Daoy (cell line): ENCODE results near the gene SMARCC2. TPM values are rescaled to one million over a fixed set of nuclear protein-coding genes. Genes with fewer than 3 reads are reported as not detected.
A peak's percentile ranks its signal among the peaks of the same experiment; 100 is the strongest.

Source experiments
- DNase-seq: peaks from one replicate; pipeline ENCODE4 v3.0.0-alpha.2; 2015; ENCODE audit warnings: low read depth
- total RNA-seq: library from RNA; depleted of rRNA; stranded (reverse); fragments of >200 nt; shearing (Covaris generic); gene quantifications from 2 replicates; pipeline ENCODE4 v1.2.3, GENCODE V29; 2014

SMARCC2 gene
- total RNA-seq, 1 experiment from 2014 or later: 25.6 TPM

DNA sequence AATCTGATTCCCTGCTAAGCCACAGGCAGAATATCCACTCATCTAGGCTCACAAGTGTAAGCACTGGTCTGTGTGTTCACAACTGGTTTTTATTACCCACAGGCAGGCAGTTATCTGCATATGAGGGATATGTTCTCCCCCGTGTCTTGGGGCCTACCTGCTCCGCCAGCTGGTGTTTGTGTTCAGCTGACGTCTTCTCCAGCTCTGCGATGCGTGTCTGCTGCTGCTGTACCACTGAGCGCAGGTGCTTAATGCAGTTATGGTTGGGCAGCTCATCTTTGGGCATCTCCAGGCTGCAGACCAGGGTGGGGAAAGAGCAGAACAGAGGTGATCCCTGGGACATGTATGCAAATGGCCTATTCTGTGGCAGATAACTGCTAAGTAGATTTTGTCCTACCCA, 18.7 kb upstream of the SMARCC2 start:
- DNase-seq: no peak

DNA sequence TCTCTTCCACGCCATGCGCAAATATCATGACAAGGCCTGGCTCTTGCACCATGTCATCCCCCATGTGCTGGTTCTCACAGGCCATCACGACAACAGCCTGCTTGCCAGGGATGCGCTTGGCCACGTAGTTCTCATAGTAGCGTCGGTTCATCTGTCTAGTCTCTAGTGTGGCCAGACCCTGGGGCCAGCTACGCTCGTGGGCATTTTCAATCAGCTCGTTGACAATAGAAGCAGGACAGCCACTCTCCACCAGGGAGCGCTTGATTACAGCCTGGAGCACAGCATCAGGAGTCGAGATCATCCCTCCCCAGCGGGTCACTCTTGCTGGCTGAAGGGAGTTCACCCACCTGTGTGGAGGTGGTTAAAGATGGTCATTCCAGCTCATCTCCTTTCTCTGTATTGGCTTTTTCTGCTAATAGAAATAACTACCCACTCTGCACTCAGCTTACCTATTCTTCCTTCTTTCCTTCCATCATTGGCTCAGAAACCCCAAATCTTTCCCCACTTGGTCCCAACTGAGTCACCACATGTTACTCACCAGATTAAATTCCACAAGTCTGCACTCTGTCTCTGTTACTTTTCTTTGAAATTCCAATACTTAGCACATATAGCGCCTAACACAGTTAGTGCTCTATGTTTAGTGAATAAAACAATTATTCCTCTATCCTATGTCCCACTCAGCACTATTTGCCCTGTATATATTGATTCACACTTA, 17.3 kb upstream of the SMARCC2 start:
- DNase-seq: peak; percentile 56

DNA sequence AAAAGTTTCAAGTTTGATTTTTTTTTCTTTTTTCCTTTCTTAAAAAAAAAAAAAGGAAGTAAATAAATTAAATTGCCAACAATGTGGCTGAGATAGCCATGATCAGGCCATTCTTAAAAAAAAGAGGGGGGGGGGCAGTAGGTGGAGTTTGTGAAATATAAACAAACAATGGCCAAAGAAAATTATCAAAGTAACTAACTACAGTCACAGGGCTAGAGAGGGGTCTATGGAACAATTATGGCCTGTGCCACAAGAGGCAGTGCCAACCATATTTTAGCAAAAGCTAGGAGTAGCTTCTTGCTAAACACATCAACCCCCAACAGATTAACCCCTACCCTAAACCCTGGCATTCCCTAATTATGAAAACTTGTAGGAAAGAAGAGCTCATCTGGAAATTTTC, 16.2 kb upstream of the SMARCC2 start:
- DNase-seq: no peak

- no peak for DNase-seq
Observed at GRCh38 chr12:56204275-56204674, 15.0 kb upstream of the SMARCC2 start.

DNA sequence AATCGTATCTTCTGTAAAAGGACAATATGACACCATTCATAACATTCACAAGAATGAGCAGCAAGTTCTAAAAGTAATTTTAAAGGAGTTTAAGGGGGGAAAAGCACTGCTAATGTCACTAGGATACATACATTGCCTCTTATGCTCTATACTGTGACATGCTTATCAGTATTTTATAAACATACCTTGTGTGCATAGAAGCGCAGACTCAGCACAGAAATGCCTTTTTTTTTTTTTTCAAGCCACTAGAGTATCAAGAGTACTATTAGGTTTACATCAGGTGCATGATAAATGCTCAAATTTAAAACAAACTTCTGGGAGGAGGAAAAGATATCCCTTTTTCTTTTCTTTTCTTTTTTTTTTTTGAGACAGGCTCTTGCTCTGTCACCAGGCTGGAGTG, 13.6 kb upstream of the SMARCC2 start:
- no peak for DNase-seq

DNA sequence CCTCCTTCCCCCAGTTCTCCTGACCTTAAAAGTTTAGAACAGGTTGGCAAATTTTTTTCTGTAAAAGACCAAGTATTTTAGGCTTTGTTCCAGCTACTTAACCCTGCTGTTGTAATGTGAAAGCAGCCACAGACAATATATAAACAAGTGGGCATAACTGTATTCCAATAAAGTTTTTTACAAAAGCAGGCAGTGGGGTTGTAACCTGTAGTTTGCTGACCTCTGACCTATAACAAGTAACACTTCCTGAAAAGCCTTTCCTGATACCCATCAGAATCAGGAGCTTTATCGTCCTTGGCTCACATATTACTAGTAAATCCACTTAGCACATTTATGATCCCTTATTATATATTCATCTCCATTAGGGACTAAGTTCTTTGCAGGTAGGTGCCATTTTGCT, 13.1 kb upstream of the SMARCC2 start:
- no peak for DNase-seq

GRCh38 chr12:56198836-56199235, 9.6 kb upstream of the SMARCC2 start:
- no peak for DNase-seq

DNA sequence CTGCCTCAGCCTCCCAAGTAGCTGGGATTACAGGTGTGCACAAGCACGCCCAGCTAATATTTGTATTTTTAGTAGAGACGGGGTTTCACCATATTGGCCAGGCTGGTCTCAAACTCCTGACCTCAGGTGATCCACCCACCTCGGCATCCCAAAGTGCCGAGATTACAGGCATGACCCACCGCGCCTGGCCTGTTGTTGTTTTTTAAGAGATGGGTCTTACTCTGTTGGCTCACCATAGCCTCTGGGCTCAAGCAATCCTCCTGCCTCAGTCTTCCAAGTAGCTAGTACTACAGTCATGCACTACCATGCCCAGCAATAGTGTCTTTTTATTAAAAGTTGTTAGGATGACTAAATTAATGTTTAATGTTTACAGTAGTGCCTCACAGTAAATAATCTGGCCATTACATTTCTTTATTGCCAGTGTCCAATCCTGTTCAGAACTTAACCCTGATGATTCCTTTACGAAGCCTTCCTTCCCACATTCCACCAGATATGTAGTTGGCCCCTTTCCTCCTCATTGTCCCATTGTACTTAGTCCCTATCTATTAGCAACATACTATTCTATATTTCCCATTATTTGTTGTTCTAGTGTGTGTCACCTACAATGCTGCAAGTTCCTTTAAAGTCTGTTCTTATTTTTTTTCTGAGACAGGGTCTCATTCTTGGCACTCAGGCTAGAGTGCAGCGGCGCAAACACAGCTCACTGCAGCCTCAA, 8.8 kb upstream of the SMARCC2 start:
- no peak for DNase-seq

GRCh38 chr12:56196818-56197550, 7.7 kb upstream of the SMARCC2 start:
- DNase-seq: peak; percentile 85

DNA sequence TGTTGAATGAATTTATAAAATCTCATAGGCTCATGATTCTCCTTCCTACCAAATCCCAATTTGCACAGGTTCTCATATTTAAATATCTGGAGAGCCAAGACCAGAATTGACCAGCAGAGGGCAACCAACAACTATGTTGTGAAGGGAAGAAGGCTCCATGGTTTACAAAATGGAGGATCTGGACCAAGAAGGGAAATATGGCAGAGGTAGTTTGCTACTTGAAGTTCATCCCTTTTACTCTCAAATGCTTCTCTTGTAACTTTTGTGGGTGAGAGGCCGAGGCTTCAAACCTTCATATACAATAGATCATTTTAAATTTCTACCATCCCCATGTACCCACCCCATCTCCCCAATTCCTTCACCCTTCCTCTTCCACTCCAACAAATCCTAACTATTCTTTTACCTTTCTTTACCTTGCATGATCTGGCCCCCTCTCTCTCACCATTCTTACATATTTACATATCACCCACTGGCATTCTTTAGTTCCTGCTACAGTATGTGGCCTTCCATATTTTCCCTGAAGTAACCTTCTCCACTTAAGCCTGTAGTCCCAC, 3.8 kb upstream of the SMARCC2 start:
- peak; percentile 78 for DNase-seq

DNA sequence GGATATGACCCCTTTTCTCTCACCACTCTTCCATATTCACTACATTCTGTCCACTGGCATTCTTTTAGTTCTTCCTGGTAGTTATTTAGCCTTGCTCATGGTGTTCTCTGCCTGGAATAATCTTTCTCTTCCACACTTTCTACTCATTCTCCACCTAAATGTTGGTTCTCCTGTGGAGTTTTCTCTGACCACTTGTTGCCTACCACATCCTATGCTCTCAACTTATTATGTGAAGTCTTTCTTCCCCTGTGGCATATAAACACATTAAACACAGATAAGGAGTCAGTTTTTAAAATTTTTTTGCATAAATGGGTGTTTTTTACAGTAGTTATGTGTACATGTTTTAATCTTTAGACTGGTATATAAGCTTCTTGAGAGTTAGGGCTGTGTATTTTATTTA, 3.3 kb upstream of the SMARCC2 start:
- DNase-seq: no peak

GRCh38 chr12:56190695-56191155, 1.4 kb upstream of the SMARCC2 start:
- no peak for DNase-seq

DNA sequence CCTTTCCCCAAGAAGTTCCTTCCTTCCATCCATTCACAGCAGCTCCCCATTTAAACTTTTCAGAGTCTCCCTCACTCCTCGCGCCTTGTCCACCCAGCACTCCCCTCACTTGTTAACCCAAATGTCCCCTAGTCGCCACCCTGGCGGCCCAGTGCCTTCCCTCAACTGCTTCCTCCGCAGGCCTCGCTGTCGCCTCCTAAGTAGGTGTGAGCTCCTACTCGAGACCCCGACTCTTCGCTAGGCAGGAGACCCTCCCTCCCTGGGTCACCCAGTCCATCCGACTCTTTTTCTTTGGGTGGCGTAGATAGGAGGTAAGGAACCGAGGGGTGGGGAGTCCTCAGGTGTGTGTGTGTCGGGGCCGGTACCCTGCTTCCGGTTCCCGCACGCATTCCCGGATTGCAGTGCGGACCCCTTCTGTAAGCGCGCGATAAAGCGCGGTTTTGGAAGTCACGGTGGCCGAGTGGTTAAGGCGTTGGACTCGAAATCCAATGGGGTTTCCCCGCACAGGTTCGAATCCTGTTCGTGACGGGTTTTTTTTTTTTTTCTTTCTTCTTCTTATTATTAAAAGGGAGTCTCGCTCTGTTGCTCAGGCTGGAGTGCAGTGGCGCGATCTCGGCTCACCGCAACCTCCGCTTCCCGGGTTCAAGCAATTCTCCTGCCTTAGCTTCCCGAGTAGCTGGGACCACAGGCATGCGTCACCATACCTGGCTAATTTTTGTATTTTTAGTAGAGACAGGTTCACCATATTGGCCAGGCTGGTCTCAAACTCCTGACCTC, 823 bp upstream of the SMARCC2 start:
- peak; percentile 94 for DNase-seq

DNA sequence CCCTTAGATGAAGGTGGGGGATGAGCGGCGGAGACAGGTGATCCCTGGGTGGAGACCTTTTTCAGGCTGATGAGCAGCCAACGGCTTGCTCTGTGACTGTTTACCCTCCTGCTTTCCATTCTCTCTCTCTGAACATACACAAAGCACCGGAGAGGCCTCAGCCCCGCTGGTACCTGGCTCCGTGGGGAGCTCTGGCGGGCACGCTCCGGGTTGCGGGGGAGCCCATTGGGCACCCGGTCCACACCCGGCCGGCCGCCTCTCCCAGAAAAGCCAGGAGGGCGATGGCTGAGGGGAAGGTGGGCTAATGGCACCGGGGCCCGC, 545 bp downstream of the SMARCC2 start:
- DNase-seq: no peak

GRCh38 chr12:56188131-56188777, 1.0 kb downstream of the SMARCC2 start:
- no peak for DNase-seq

DNA sequence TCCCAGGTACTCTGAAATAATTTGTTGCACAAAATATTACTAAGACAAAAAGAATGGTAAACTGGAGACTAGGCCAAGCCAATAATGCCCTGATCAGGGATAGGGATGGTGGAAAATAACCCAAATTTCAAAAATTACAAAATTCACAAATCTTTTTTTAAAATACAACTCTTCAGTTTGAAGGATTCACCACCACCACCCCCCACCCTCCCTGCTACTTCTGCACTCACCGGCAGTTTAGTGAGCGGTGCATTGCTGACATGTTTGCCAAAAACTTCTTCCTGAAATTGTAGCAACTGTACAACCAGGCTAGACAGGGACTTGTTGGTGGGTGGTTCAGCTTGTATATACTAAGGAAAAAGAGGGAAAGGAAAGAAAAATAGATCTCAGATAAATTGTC, 2.3 kb downstream of the SMARCC2 start:
- no peak for DNase-seq

DNA sequence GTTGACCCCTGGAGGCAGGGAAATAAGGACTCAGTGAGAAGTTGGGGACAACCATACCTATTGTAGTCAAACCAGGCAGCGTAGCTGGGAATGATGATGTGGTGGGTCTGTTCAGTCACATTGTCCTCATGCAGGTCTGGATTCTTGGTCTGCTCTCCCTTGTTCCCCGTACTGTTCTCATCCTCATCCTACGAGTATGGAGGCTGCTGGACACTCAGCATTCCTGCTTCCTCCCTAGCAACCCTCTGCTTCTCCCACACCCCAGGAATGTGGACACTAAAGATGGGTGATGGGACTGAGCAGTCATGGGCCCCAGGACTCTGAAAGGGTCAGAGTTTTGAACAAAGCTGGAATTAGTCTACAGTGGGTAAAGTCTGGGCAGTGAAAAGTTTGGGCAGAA, 10.9 kb downstream of the SMARCC2 start:
- DNase-seq: no peak

DNA sequence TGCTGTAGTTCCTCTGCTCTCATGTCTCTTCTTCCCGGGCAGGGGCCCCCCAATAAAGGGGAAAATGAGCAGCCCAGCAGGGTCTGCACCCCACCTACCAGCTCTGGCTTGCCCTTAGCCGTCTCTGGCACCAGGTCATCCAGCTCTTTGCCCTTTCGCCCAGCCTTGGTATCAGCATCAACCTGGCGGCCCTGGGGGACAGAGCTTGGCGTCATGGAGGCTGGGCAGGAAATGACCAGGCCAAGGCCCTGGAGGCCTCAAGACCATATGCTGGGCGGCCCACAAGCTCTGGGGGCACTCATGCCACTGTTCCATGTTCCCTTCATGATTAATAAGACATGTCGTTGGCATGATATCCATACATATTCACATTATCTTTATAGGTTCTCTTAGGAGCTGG, 16.4 kb downstream of the SMARCC2 start:
- no peak for DNase-seq

DNA sequence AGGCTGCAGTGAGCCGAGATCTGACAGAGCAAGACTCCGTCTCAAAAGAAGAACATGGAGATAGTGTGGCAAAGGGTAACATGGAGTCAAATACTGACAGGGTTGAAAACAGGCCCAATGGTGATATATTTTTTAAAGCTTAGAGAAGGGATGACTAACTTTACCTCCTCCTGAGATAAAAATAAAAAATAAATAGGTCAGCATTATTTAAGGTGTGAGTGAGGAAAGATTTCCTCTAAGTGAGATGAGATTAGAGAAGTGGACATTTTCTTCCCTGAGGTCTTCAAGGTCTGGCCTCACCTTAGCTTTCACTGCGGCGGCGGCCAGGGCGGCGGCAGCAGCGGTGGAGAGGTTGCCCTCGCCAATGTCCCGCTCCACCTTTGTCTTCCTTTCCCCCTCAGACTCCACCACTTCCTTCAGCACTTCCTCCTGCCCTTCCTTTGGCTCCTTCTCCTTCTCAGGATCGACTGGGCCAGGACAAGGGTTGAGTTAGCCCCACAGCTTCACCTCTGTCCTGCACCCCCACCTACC, 20.0 kb downstream of the SMARCC2 start:
- no peak for DNase-seq

- no peak for DNase-seq
Observed at GRCh38 chr12:56165369-56165768, 23.9 kb downstream of the SMARCC2 start.

DNA sequence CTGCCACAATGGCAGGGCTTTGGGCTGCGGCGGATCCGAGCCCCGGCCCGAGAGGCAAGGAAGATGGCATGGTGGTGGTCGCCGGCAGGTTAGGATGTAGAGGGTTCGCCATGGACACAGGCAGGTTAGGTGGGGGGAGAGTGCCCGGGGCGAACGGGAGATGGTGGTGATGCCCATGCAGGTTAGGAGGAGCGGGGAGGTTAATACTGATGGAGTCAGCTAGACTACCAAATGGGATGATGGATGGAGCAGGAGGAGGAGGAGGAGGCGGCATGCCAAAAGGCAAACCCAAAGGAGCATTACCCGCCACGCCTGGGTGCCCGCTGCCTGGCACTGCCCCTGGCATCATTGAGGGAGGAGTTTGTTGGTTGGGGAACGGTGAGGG, 24.9 kb downstream of the SMARCC2 start:
- no peak for DNase-seq
